Stimulated activated CD8-positive, alpha-beta memory T cell treated with anti-CD3 and anti-CD28 coated beads, Interleukin-4, amount 100 ng/mL, for 48 hours (primary cell): ENCODE results near the gene NUP58.

Source experiments
- DNase-seq: peaks from one replicate; pipeline ENCODE4 v3.0.0-alpha.2; 2020

NUP58 gene

GRCh38 chr13:25378528-25378927 lies 77.1 kb downstream of the NUP58 start:
- no peak for DNase-seq

- DNase-seq = no peak
Measured at GRCh38 chr13:25379011-25379410, 77.6 kb downstream of the NUP58 start.

- no peak for DNase-seq
Measured at GRCh38 chr13:25380082-25380481, 78.7 kb downstream of the NUP58 start.

- no peak for DNase-seq
Measured at GRCh38 chr13:25380741-25381324, 79.4 kb downstream of the NUP58 start.

- DNase-seq = no peak
Measured at GRCh38 chr13:25384758-25385410, 83.5 kb downstream of the NUP58 start.

GRCh38 chr13:25391932-25392331 lies 90.5 kb downstream of the NUP58 start:
- DNase-seq = no peak
